Activated CD8-positive, alpha-beta memory T cell treated with anti-CD3 and anti-CD28 coated beads for 24 hours (primary cell): ENCODE measurements around the gene IL10RB.
A peak's percentile ranks its signal among the peaks of the same experiment; 100 is the strongest.
"Not testable (repeated sequence)": the region's sequence is repeated elsewhere in the genome, so short reads cannot be mapped to it uniquely, and the experiment has no call there.

Source experiments
- DNase-seq: peaks from one replicate; pipeline ENCODE4 v3.0.0-alpha.2; 2020

IL10RB gene

DNA sequence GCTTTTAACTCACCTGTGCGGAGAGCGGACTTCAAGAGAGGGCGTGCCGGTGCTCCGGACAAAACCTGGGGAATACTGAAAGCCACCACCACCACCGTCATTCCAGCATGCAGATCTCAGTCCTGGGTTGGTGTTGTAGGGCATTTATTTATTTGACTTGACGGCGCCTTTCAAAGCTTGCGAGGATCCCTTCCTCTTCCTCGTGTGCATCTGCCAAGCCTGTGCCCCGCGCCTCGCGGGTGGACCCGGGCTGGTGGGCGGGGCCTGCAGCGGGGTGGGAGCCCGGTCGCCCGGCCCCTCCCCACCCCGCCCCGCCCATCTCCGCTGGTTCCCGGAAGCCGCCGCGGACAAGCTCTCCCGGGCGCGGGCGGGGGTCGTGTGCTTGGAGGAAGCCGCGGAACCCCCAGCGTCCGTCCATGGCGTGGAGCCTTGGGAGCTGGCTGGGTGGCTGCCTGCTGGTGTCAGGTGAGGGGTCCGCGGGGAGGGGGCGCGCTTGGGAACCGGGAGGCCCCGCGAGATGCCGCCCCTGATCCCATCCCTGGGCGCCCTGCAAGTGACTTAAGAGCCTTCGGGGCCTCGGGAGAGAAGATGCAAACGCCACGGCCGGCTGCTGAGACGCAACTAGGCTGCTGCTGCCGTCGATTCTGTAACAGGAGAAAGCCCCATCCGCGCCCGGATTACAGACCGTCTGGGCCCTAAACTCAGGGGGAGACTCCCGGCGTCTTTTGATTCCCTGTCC, at the start of gene IL10RB:
IL10RB (plus strand) TSS at position 318 of the 739 bp plus-strand sequence; CDS start at position 417, 99 bp downstream.
- DNase-seq = peak; percentile 87

DNA sequence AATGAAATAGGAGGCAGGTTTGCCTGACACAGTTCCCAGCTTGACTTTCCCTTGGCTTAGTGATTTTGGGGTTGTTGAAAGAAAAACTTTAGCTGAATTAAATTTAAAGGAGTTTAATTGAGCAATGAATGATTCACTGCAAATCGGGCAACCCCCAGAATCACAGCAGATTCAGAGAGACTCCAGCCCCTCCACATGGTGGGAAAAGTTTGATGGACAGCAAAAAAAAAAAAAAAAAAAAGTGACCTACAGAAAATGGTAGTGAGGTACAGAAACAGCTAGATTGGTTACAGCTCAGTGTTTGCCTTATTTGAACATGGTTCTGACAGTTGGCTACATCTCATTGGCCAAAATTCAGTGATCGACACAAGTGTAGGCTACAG, 49.0 kb upstream of the IL10RB start:
- no peak for DNase-seq

DNA sequence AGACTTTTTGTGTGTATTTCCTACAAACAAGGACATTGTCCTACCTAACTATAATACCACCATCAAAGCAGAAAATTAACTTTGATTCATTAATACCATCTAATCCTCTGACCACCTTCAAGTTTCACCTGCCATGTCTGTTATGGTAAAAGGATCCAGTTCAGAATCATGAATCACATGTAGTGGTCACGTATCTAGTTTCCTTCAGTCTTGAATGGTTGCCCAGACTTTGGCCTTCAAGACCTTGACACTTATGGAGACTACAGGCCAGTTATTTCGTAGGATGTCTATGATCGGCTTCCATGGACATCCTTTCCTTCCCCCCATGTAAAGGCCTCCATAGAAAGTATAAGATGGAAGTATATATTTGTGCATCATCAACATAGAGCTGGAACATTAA, 46.9 kb upstream of the IL10RB start:
- no peak for DNase-seq

DNA sequence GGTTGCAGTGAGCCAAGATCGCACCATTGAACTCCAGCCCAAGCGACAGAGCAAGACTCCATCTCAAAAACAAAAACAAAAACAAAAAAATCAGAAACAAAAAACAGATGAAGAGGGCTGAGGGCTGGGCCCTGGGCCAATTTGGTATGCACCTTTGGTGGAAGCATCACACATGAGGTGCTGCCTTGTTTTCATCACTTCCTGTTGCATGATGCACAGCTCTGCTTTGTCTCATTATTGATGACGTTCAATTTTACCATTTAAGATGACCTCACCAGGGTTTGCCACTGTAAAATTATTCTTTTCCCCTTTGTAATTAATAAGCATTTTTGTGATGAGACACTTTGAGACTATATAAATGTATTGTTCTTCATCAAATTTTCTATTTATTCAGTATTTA, 46.2 kb upstream of the IL10RB start:
- DNase-seq = no peak

DNA sequence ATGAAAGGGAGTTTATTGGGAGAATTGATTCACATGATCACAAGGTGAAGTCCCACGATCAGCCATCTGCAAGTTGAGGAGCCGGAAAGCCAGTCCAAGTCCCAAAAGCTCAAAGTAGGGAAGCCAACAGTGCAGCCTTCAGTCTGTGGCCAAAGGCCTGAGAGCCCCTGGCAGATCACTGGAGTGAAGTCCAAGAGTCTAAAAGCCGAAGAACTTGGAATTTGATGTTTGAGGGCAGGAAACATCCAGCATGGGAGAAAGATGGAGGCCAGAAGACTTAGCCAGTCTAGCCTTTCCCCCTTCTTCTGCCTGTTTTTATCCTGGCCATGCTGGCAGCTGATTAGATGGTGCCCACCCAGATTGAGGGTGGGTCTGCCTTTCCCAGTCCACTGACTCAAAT, 40.8 kb upstream of the IL10RB start:
- DNase-seq = not testable (repeated sequence)

DNA sequence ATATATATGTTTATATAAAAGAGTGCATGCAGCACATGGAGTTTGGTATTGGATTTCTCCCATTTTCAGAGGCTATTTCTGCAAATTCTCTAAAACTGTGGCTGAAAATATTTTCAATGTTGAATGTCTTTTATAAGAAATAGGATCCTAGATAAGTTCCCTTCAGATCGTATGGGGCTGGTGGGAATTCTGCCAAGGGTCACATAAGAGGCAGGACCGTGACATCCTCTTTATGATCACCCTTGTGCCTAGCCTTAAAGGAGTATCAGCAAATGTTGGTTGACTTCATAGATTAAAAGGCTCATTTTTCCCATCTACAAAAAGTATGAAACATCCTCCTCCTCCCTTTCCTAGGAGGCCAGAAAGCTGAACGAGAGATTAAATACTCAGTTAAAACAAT, 37.7 kb upstream of the IL10RB start:
- DNase-seq = no peak

DNA sequence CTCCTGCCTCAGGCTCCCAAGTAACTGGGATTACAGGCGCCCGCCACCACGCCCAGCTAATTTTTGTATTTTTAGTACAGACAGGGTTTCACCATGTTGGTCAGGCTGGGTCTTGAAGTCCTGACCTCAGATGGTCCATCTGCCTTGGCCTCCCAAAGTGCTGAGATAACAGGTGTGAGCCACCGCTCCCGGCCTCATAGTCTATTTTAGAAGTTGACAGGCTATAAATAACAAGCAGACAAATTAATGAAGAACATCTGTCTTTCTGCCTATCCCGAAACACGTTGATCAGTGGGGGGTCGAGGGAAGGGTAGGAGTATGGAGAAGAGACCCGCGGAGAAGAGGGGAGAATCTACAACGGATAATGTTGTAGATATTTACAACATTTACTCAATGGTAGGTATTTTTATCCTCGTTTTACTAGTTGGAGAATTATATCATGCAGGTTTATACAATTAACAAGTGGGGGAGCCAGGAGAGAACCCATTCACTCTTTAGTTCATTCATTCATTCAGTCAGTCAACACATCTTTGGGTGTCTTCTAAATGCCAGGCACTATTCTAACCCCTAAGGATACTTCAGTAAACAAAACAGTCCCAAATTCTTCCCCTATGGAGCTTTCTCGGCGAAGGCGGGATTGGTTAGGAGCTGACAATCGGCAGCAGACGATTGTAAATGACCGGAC, 36.9 kb upstream of the IL10RB start:
- no peak for DNase-seq

DNA sequence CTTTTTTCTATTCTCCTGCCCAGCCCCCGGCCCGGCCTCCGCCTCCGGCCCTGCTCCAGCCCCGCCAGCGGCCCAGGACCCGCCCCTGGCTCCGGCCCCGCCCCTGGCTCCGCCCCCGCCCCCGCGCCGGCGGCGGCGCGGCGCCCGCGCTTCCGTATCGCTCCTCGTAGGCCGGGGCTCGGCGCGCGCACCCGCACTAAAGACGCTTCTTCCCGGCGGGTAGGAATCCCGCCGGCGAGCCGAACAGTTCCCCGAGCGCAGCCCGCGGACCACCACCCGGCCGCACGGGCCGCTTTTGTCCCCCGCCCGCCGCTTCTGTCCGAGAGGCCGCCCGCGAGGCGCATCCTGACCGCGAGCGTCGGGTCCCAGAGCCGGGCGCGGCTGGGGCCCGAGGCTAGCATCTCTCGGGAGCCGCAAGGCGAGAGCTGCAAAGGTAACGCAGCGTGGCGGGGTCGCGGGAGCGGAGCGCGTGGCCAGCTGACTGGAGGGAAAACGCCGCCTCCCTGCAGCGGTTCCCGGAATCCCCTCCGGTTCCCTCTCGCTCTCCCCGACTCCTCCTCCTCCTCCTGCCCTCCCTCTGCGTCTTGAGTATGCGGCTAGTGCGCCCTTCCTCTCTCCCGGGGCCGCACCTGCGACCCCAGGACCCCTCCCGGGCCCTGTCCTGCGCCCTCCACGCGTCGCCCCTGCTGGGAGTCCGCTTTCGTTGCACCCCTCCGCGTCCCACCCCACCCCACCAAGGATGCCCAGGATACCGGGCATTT, 36.2 kb upstream of the IL10RB start, which contains the start of gene IFNAR2:
IFNAR2 (plus strand) TSS at position 155 of the 761 bp plus-strand sequence. CDS start 11,985 bp downstream, outside the sequence.
- DNase-seq = peak; percentile 91

DNA sequence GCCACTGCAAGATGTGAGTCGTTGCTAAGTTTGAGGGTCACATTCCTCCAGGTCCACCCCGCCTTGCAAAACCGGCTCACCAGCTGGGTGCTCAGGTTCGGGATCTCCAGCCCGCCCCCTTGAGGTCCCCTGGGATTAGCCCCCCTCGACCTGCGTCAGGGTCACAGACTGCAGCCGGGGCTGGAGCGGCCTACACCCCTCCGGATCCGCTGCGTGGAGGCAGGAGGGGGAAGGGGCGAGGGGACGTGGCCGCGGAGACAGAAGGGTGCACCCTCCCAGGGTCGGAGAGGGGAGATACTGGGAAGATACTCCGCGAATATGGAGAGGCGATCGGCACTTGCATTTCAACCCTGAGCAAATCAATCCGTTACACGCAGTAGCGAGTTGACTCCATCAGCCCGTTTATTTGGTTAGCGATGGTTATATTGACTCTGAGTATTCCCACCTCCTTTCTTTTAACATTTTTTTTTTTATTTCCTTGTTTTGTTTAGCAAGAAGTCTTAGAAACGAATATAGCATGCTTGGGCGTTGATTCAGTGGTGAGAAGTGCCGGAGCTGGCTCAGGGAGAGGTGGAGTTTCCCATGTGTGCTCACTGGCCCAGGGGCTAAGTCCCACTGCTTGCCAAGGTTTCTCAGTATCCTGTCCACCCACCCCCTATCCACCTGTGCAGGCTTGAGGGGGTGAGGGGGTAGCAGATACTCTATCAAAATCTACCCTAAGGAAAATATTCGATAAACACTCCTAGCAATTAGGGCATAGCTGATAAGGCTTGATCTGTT, 35.4 kb upstream of the IL10RB start:
- peak; percentile 78 for DNase-seq

DNA sequence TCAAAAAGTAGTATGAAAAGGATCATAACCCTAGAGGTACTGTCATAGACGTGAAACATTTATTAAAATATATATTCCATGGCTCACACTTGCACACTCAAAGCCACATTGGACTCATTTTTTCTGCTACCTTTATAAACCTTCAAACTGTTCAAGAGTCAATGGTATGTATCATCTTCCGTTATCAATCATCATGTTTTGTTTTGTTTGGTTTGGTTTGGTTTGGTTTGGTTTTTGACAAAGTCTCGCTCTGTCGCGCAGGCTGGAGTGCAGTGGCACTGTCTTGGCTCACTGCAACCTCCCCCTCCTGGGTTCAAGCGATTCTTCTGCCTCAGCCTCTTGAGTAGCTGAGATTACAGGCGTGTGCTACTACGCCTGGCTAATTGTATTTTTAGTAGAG, 34.6 kb upstream of the IL10RB start:
- peak; percentile 69 for DNase-seq

DNA sequence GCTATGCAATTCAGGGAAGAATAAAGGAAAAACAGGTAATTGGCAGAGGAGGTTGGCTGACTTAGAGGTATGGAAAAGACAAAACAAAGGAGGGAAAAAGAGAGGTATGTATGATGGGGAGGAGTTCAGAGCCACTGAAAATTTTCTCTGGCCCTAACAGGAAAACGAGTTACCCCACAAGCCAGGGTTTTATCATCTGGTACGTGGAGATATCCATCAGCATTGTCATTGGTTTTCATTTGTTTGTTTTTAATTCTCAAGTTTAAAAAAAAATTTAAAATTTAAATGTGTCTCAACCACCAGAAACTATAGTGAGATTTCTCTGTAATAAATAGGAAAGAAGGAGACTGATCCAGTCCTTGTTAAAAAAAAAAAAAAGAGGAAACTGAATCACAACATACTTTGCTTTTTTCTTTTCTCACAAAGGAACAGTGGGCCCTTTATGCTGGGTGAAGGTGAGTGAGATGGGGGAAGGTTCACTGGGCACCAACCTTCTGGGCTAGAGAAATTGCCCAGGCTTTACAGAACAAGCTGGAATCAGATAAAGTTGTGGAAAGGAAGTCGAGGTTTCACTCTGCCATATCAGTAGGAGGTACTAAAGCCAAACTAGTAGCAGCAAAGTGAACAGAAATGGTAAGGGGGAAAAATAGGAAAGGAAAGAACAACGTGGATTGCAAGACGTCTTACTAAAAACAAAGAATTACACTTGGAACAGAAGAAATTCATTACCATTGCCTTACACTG, 33.7 kb upstream of the IL10RB start:
- no peak for DNase-seq

DNA sequence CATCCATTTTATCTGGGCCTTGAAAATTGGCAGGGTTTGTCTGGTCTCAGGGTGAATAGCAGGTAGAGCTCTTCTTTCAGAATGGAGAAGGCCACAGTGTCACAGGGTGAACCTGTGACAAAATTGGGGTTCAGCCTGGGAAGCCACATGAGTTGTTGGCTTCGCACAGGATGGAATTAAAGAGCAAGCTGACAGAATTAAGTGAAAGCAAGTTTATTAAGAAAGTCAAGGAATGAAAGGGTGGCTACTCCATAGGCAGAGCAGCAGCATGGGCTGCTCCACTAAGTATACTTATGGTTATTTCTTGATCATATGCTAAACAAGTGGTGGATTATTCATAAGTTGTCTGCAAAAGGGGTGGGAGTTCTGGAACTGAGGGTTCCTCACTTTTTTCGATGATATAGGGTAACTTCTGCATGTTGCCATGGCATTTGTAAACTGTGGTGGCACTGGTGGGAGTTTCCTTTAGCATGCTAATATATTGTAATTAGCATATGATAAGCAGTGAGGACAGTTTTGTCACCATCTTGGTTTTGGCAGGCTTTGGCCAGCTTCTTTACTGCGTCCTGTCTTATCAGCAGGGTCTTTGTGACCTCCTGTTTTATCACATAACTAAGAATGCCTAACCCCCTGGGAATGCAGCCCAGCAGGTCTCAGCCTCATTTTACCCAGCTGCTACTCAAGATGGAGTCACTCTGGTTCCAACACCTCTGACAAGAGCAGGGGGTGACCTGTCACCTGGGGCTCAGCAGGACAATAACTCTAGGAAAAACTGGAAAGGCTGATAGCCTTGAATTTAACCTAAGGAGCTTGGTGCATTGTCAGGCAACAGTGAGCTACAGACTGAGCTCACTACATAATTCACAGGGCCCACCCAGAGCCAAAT, 31.3 kb upstream of the IL10RB start:
- no peak for DNase-seq

DNA sequence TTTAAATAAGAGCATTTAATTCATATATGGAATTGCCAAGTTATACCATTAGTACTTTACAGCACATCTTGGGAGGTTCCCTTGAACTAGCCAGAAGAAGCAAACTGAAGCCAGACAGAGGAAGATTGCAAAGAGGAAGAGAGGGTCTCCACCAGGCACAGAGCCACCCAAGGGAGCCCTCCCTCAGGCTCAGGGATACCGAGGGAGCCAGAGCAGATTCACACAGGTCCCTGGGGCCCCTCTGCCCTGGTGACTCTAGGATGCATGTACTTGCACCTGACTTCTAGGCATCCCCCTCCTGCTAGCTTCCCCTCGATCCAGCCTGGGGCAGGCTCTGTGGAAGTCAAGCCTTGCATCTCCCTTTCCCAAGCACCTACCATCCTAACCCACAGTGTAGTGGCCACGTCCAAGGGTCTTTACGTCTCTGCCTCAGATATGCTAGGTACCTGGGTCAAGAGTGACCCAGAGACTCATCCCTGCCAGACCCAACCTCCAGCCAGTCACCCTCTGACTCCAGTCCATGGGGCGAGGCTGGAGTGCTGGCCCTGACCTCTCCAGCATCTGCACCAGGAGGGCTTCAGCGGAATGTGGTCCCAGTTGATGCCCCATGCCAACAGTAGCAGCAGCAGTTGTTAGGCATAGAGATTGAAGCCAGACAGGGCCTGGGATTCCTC, 30.0 kb upstream of the IL10RB start:
- no peak for DNase-seq

DNA sequence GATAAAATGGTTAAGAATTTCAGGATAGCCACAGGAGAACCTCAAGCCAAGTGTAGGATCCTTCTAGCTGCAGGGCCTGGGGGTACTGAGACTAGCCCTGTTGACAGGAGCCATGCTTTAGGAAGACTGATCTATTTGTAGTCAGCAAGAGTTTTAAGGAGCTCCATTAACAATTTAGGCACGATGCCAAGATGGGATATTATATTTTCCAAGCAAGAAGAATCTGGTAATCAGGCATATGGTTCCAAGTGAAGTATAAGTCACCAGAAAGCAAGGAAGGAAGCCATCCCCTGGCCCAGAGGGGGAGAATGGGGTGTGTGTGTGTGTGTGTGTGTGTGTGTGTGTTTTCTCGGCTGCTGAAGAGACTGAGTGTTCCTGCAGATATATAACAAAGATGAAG, 29.4 kb upstream of the IL10RB start:
- DNase-seq = no peak

DNA sequence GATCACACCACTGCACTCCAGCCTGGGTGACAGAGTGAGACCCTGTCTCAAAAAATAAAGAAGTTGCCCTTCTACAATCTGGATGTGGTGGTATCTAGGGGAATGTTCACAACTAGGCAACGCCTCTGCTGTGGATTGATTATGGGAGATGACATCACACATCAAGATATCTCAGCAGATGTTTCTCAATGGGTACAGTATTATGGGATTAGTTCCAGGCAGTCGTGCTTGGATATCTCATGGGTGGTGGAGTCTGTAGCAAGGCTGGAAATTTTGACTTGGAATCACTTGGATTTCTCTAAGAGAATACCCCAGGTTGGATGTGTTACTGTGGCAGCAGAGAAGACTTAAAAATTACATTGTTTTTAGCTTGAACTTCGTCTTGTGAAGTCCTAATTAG, 28.7 kb upstream of the IL10RB start:
- no peak for DNase-seq

DNA sequence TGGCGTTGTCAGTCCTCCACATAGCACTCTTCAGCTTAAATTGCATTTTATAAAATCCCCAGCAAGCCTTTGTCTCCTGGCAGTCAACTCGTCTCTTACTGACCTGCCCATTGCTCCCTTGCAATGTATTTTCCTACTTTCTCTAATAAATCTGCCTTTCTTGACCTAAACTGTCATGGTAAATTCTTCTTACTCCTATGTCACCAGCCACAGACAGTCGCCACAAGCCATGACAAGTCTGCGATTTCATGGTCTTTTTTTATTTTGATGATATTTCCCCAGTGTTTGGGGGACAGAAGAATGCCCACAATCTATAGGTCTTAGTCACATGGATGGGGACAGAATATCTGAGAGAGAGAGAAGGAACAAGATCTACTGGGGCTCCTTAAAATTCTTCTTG, 28.0 kb upstream of the IL10RB start:
- DNase-seq = no peak

DNA sequence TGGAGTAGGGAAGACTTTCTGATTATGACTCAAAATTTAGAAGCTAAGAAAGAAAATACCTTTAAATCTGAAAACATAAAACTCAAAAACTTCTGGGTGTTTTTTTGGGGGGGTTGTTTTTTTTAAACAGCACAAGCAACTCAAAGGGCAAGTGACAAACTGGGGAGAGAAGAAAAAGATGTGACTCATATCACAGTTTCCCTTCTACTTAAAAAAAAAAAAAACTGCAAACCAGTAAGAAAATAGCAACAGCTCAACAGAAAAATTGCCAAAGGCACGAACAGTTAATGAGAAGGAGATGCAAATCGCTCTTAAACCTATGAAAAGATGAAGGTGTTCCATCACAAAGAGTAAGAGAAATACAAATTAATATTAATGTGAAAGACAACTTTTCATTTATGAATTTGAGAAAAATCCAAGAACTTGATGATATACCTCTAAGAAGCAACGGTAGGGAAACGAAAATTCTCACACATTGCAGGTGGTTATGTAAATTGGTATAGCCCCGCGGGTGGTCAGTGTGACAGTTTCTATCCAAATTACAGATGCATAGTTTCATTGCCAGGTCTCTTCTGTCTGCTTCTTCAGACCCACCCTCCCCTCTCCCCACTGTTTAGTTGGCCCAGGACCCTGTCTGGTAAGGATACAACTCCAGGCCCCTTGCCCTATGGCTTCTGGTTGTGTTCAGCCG, 27.5 kb upstream of the IL10RB start:
- DNase-seq = no peak

DNA sequence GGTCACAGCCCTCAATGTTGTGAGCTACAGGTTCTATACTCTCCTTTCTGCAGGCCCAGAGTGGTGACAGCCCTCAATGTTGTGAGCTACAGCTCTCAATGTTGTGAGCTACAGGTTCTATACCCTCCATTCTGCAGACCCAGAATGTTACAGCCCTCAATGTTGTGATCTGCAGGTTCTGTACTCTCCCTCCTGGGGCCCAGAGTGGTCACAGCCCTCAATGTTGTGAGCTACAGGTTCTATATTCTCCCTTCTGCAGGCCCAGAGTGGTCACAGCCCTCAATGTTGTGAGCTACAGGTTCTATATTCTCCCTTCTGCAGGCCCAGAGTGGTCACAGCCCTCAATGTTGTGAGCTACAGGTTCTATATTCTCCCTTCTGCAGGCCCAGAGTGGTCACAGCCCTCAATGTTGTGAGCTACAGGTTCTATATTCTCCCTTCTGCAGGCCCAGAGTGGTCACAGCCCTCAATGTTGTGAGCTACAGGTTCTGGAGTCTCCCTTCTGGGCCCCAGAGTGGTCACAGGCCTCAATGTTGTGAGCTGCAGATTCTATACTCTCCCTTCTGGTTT, 26.5 kb upstream of the IL10RB start:
- DNase-seq = not testable (repeated sequence)

DNA sequence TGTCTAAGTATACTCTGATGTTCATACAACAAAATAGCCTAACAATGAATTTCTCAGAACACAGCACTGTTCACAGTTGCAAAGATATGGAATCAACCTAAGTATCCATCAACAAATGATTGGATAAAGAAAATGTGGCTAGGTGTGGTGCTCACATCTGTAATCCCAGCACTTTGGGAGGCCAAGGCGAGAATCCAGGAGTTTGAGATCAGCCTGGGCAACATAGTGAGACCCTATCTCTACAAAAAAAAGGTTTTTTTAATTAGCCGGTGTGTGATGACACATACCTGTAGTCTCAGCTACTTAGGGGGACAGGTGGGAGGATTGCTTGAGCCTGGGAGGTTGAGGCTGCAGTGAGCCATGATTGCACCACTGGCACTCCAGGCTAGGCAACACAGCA, 25.8 kb upstream of the IL10RB start:
- DNase-seq = no peak

DNA sequence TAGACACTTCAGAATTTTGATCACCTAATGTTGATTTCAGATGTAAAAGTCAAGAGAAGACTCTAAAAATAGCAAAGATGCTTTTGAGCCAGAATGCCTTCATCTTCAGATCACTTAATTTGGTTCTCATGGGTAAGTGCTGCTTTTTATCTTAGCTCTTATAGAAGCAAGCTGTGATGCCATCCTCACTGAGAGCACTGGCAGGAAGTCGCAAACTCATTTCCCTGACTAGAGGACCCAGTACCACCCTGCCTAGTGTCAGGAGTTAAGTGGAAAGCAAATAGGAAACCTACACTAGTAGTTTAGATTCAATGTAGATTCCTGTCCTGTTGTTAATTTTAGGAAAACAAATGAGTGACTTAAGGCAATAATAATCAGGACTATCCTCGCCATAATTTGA, 24.3 kb upstream of the IL10RB start:
- no peak for DNase-seq
